Endothelial cell of umbilical vein (primary cell): Measurements from ENCODE around the gene ZKSCAN3. TPM values are rescaled to one million over a fixed set of nuclear protein-coding genes. Genes with fewer than 3 reads are reported as not detected.

Experiments used
- BruUV-seq: library from RNA; stranded (reverse); fragments of 400-500 nt; replicated peaks from 2 replicates; lab custom pipeline; 2021; lab: Mats Ljungman, UMichigan
- CTCF ChIA-PET: fragments of 300-600, 350-600 bp; sonication (Branson Sonifier 250); formaldehyde crosslinking; loops from one replicate; lab custom pipeline; 2021; ENCODE audit warnings: antibody characterized with exemption, inconsistent platforms; lab: Charles Lee
- POLR2A ChIA-PET: fragments of 300-600, 350-600 bp; sonication (Branson Sonifier 250); formaldehyde crosslinking; loops from one replicate; lab custom pipeline; 2021; ENCODE audit warnings: antibody characterized with exemption, inconsistent platforms; lab: Charles Lee
- DNase-seq: peaks from one replicate; pipeline ENCODE4 v3.0.0-alpha.2; 2011; ENCODE audit warnings: low read depth, low spot score
- FAIRE-seq: peaks from 2 replicates; lab custom pipeline; 2011; peaks lifted over from hg19 to GRCh38; lab: Jason Lieb, UNC
- H2AFZ ChIP-seq: 2 replicates; pipeline ENCODE4 v1.6.0; 2012; ENCODE audit warnings: low read depth, low read length, control low read depth, inconsistent platforms
- H3K27ac ChIP-seq: 2 replicates; pipeline ENCODE4 v1.5.1; 2011; ENCODE audit warnings: low read depth, mild to moderate bottlenecking, control low read depth, low read length, moderate library complexity; ENCODE audit not compliant: insufficient read depth
- H3K27me3 ChIP-seq, 2 experiments: 2 replicates each; pipeline versions ENCODE4 v1.6.0 to v1.6.1; 2011; ENCODE audit warnings: low read length in 2 of 2, mixed read lengths in 1 of 2; ENCODE audit not compliant: control insufficient read depth in 2 of 2, insufficient read depth in 2 of 2
- H3K36me3 ChIP-seq, 2 experiments: 2 replicates in 1 of 2; 3 replicates in 1 of 2; pipeline ENCODE4 v1.5.1; 2011; ENCODE audit warnings: low read length in 2 of 2, mild to moderate bottlenecking in 1 of 2, moderate library complexity in 1 of 2; ENCODE audit not compliant: control insufficient read depth in 2 of 2, insufficient read depth in 2 of 2; ENCODE audit errors: extremely low read depth in 1 of 2
- H3K4me1 ChIP-seq: 3 replicates; pipeline ENCODE4 v1.5.1; 2011; ENCODE audit warnings: mild to moderate bottlenecking, low read length; ENCODE audit not compliant: control insufficient read depth, insufficient read depth; ENCODE audit errors: extremely low read depth
- H3K4me2 ChIP-seq: 2 replicates; pipeline ENCODE4 v1.6.1; 2011; ENCODE audit warnings: low read length, control low read depth, mixed read lengths; ENCODE audit not compliant: insufficient read depth
- H3K4me3 ChIP-seq, 3 experiments: fragments of 200-600 bp in 1 of 3; sonication (generic), shearing (Covaris generic) in 1 of 3; replicated peaks in 1 of 3; 2 replicates each; pipeline ENCODE4 v1.5.1; 2011 to 2016; ENCODE audit warnings: control low read depth in 3 of 3, low read length in 3 of 3, mild to moderate bottlenecking in 2 of 3, inconsistent platforms in 1 of 3, low read depth in 1 of 3, moderate library complexity in 1 of 3; ENCODE audit not compliant: insufficient read depth in 1 of 3
- H3K79me2 ChIP-seq: 2 replicates; pipeline ENCODE4 v1.6.0; 2012; ENCODE audit warnings: low read length, inconsistent platforms; ENCODE audit not compliant: control insufficient read depth, insufficient read depth
- H3K9ac ChIP-seq: replicated peaks from 2 replicates; pipeline ENCODE3; 2011; ENCODE audit warnings: low read length, control low read depth; ENCODE audit not compliant: insufficient read depth; ENCODE audit errors: extremely low read depth
- H3K9me1 ChIP-seq: replicated peaks from 3 replicates; pipeline ENCODE4 v1.6.0; 2011; ENCODE audit warnings: mild to moderate bottlenecking, low read length; ENCODE audit not compliant: control insufficient read depth, insufficient read depth; ENCODE audit errors: extremely low read depth
- H3K9me3 ChIP-seq: replicated peaks from 2 replicates; pipeline ENCODE4 v1.5.1; 2012; ENCODE audit warnings: low read length, inconsistent platforms; ENCODE audit not compliant: control insufficient read depth, insufficient read depth
- H4K20me1 ChIP-seq: replicated peaks from 2 replicates; pipeline ENCODE3; 2011; ENCODE audit warnings: mild to moderate bottlenecking, low read length; ENCODE audit not compliant: control insufficient read depth, insufficient read depth; ENCODE audit errors: extremely low read depth
- EZH2 ChIP-seq: IDR thresholded peaks from 2 replicates; pipeline ENCODE4 v1.6.1; 2012; ENCODE audit warnings: borderline replicate concordance, low read depth, mild to moderate bottlenecking, moderate library complexity, low read length, inconsistent platforms; ENCODE audit not compliant: severe bottlenecking
- FOS ChIP-seq: IDR thresholded peaks from 2 replicates; pipeline ENCODE4 v1.6.1; 2011; ENCODE audit warnings: mild to moderate bottlenecking, low read length, moderate library complexity, borderline replicate concordance; ENCODE audit not compliant: insufficient read depth
- GATA2 ChIP-seq: IDR thresholded peaks from 2 replicates; pipeline ENCODE4 v1.7.0; 2011; ENCODE audit warnings: low read depth, mild to moderate bottlenecking, moderate library complexity, mixed read lengths, low read length; ENCODE audit not compliant: insufficient read length, insufficient read depth
- JUN ChIP-seq: IDR thresholded peaks from 2 replicates; pipeline ENCODE4 v1.6.1; 2011; ENCODE audit warnings: borderline replicate concordance, low read depth; ENCODE audit not compliant: insufficient read length, insufficient read depth
- MYC ChIP-seq: IDR thresholded peaks from one replicate; pipeline ENCODE4 v1.6.1; 2011; ENCODE audit warnings: mild to moderate bottlenecking, low read depth, low read length
- POLR2A ChIP-seq: IDR thresholded peaks from 2 replicates; pipeline ENCODE4 v1.6.1; 2012; ENCODE audit warnings: low read depth, mild to moderate bottlenecking, control low read depth, low read length
- POLR2AphosphoS5 ChIP-seq: IDR thresholded peaks from 2 replicates; pipeline ENCODE4 v1.6.1; 2012; ENCODE audit warnings: low read depth, mild to moderate bottlenecking, control low read depth, low read length, moderate library complexity; ENCODE audit not compliant: insufficient read depth
- dilution Hi-C: fragments of 300-500 bp; cut with MboI; formaldehyde crosslinking; loops from one replicate; pipeline ENCODE4 v1.15.0; 2019; ENCODE audit warnings: low sequenced_read_pairs; ENCODE audit not compliant: extremely low pct_ligation_motif_present
- intact Hi-C: fragments of 100-400 bp; cut with micrococcal nuclease; formaldehyde crosslinking; loops from one replicate; pipeline ENCODE4 v1.10.0; 2022
- polyA plus RNA-seq, 4 experiments: library from polyadenylated mRNA; depleted of rRNA in 3 of 4; stranded (reverse) in 3 of 4; unstranded in 1 of 4; fragments of >200 nt; gene quantifications; 2 replicates each; pipeline versions ENCODE4 v1.2.1 to v1.2.3, GENCODE V29; 2011 to 2012; ENCODE audit warnings: missing spikeins in 1 of 4
- total RNA-seq: library from RNA; stranded (reverse); gene quantifications from 2 replicates; pipeline ENCODE4 v1.2.3, GENCODE V29; 2021
- TF ChIP-seq, protein P1 (sequence below): IDR thresholded peaks from 2 replicates; pipeline ENCODE4 v1.6.1; 2011; ENCODE audit not compliant: insufficient read depth, insufficient read length
- TF ChIP-seq, protein P2 (sequence below), 2 donors: IDR thresholded peaks; 1 replicate in 1 of 2; 2 replicates in 1 of 2; pipeline ENCODE4 v1.5.1; 2011; ENCODE audit warnings: low read length in 2 of 2, mild to moderate bottlenecking in 2 of 2, moderate library complexity in 2 of 2, control low read depth in 1 of 2, inconsistent platforms in 1 of 2, low read depth in 1 of 2; ENCODE audit not compliant: insufficient read depth in 1 of 2; ENCODE audit errors: extremely low read depth in 1 of 2

The ZKSCAN3 gene
- total and polyA plus RNA-seq, 2 donors (not counting 3 experiments of a cell fraction or from before 2014, with no cell fraction given) = 2.5 to 6.9 TPM

GRCh38 chr6:28326371-28326948 is 23.3 kb upstream of the ZKSCAN3 start:
- TF ChIP-seq, protein P1, sequence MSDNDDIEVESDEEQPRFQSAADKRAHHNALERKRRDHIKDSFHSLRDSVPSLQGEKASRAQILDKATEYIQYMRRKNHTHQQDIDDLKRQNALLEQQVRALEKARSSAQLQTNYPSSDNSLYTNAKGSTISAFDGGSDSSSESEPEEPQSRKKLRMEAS = no peak
- no peak for TF ChIP-seq POLR2AphosphoS5
- TF ChIP-seq, protein P2, sequence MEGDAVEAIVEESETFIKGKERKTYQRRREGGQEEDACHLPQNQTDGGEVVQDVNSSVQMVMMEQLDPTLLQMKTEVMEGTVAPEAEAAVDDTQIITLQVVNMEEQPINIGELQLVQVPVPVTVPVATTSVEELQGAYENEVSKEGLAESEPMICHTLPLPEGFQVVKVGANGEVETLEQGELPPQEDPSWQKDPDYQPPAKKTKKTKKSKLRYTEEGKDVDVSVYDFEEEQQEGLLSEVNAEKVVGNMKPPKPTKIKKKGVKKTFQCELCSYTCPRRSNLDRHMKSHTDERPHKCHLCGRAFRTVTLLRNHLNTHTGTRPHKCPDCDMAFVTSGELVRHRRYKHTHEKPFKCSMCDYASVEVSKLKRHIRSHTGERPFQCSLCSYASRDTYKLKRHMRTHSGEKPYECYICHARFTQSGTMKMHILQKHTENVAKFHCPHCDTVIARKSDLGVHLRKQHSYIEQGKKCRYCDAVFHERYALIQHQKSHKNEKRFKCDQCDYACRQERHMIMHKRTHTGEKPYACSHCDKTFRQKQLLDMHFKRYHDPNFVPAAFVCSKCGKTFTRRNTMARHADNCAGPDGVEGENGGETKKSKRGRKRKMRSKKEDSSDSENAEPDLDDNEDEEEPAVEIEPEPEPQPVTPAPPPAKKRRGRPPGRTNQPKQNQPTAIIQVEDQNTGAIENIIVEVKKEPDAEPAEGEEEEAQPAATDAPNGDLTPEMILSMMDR (IDR thresholded peaks at IDR 0.05; ENCODE audit: extremely low read depth in 1 of 2, insufficient read depth in 1 of 2, low read depth in 1 of 2, low read length in 2 of 2) = no peak
- no peak for TF ChIP-seq FOS
- ChIA-PET CTCF (no interaction called here), POLR2A (no interaction called here)
- no peak overlapping the region for H3K4me2 ChIP-seq
- no peaks in the 10 kb centered on the region for H4K20me1 ChIP-seq
- H3K27me3 ChIP-seq = no peaks in the 10 kb centered on the region
- no peaks in the 10 kb centered on the region for H3K79me2 ChIP-seq
- peaks cover 7% of the 10 kb centered on the region for H3K9me3 ChIP-seq
- no peak overlapping the region for H3K27ac ChIP-seq
- peaks cover 0 to 4% of the 10 kb centered on the region in 2 experiments for H3K36me3 ChIP-seq
- dilution Hi-C loops (no loop called here), intact Hi-C loops (no loop called here)
- no peak overlapping the region for H3K9ac ChIP-seq
- FAIRE-seq (no peak), DNase-seq (no peak)
- no peaks in the 10 kb centered on the region for H3K4me1 ChIP-seq
- no peaks in the 10 kb centered on the region for H3K9me1 ChIP-seq
- H2AFZ ChIP-seq = no peak overlapping the region
- no peak overlapping the region for H3K4me3 ChIP-seq
- BruUV-seq = no TSS peak

- no TSS peak for BruUV-seq
- TF ChIP-seq FOS (no peak), EZH2 (no peak), POLR2A (no peak), MYC (no peak), GATA2 (no peak), JUN (no peak), POLR2AphosphoS5 (no peak)
- TF ChIP-seq, protein P1 = no peak
- TF ChIP-seq, protein P2 (IDR thresholded peaks at IDR 0.05; ENCODE audit: extremely low read depth in 1 of 2, insufficient read depth in 1 of 2, low read depth in 1 of 2, low read length in 2 of 2) = no peak
- H3K79me2 ChIP-seq = no peaks in the 10 kb centered on the region
- intact Hi-C loops (no loop called here), dilution Hi-C loops (no loop called here)
- H3K4me1 ChIP-seq = peaks cover 2% of the 10 kb centered on the region
- no peak overlapping the region for H3K4me2 ChIP-seq
- FAIRE-seq = no peak
- H3K9me3 ChIP-seq = peaks cover 7% of the 10 kb centered on the region
- no peaks in the 10 kb centered on the region for H3K27me3 ChIP-seq
- H3K4me3 ChIP-seq = no peak overlapping the region
- H4K20me1 ChIP-seq = no peaks in the 10 kb centered on the region
- POLR2A ChIA-PET = no interaction called here
- H3K9ac ChIP-seq = no peak overlapping the region
- no peak overlapping the region for H2AFZ ChIP-seq
- no peak for DNase-seq
- CTCF ChIA-PET = no interaction called here
- peaks cover 0 to 4% of the 10 kb centered on the region in 2 experiments for H3K36me3 ChIP-seq
- H3K9me1 ChIP-seq = no peaks in the 10 kb centered on the region
- no peak overlapping the region for H3K27ac ChIP-seq
Observed at GRCh38 chr6:28330041-28330440, 19.7 kb upstream of the ZKSCAN3 start.
